Measurements from ENCODE around the gene VAPB.

DNA sequence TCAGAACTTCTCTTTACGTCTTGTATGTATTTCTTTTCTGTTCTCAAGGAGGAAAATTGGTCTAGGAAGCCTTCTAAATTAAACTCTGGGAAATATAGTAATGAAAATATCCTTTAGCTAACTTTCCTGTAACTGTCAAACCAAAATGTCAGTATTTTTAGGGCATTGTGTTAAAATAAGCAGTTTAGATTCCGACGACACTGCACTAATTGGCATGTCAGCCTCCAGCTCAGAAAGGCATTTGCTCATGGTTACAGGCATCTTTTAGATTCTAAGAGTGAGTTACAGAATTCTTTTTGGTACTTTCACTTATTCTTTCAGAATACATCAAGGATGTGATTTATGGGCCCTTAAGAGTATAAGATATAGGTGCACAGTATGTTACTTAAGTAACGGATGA is 26.1 kb upstream of the VAPB start:
- TF ChIP-seq SP1 (CRISPR knock-in tag; conservative IDR thresholded peaks at IDR 0.05) (no peak), NFE2L1 (CRISPR knock-in tag; IDR thresholded peaks at IDR 0.05) (no peak), NR2C2 (CRISPR knock-in tag; IDR thresholded peaks at IDR 0.05) (no peak), ATF1 (CRISPR knock-in tag; IDR thresholded peaks at IDR 0.05) (no peak)
- TF ChIP-seq, protein P1, sequence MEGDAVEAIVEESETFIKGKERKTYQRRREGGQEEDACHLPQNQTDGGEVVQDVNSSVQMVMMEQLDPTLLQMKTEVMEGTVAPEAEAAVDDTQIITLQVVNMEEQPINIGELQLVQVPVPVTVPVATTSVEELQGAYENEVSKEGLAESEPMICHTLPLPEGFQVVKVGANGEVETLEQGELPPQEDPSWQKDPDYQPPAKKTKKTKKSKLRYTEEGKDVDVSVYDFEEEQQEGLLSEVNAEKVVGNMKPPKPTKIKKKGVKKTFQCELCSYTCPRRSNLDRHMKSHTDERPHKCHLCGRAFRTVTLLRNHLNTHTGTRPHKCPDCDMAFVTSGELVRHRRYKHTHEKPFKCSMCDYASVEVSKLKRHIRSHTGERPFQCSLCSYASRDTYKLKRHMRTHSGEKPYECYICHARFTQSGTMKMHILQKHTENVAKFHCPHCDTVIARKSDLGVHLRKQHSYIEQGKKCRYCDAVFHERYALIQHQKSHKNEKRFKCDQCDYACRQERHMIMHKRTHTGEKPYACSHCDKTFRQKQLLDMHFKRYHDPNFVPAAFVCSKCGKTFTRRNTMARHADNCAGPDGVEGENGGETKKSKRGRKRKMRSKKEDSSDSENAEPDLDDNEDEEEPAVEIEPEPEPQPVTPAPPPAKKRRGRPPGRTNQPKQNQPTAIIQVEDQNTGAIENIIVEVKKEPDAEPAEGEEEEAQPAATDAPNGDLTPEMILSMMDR (IDR thresholded peaks at IDR 0.05) = no peak
- TF ChIP-seq, protein P2, sequence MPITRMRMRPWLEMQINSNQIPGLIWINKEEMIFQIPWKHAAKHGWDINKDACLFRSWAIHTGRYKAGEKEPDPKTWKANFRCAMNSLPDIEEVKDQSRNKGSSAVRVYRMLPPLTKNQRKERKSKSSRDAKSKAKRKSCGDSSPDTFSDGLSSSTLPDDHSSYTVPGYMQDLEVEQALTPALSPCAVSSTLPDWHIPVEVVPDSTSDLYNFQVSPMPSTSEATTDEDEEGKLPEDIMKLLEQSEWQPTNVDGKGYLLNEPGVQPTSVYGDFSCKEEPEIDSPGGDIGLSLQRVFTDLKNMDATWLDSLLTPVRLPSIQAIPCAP (CRISPR knock-in tag; IDR thresholded peaks at IDR 0.05) = no peak

Data from WTC11 (cell line).